Activated CD8-positive, alpha-beta memory T cell treated with anti-CD3 and anti-CD28 coated beads, Interleukin-2, amount 10 ng/mL, durations not matched to agents 7 days and 5 days (primary cell): ENCODE data around the gene ITGA4. TPM values are rescaled to one million over a fixed set of nuclear protein-coding genes. Genes with fewer than 3 reads are reported as not detected.

ENCODE experiments used
- ATAC-seq: fragments of 150-1000 bp; cut with Tn5 transposase; one replicate; pipeline ENCODE4 v1.10.0; 2021; ENCODE audit warnings: moderate library complexity
- CTCF ChIA-PET: fragments of 350-600 bp; sonication (Branson Sonifier 250); formaldehyde crosslinking; loops from one replicate; lab custom pipeline; 2021; ENCODE audit warnings: antibody characterized with exemption; lab: Charles Lee
- DNase-seq: peaks from one replicate; pipeline ENCODE4 v3.0.0-alpha.2; 2020
- H3K27ac Mint-ChIP-seq: one replicate; pipeline ENCODE4 v1.8.0; 2021; ENCODE audit warnings: mild to moderate bottlenecking, mixed read lengths
- H3K27me3 Mint-ChIP-seq: one replicate; pipeline ENCODE4 v1.8.0; 2021; ENCODE audit warnings: mixed read lengths
- H3K36me3 Mint-ChIP-seq: one replicate; pipeline ENCODE4 v1.8.0; 2021; ENCODE audit warnings: mild to moderate bottlenecking, mixed read lengths
- H3K4me1 Mint-ChIP-seq: one replicate; pipeline ENCODE4 v1.8.0; 2021; ENCODE audit warnings: mixed read lengths
- H3K4me3 Mint-ChIP-seq: one replicate; pipeline ENCODE4 v1.8.0; 2021; ENCODE audit warnings: mild to moderate bottlenecking, moderate library complexity, mixed read lengths
- H3K9me3 Mint-ChIP-seq: one replicate; pipeline ENCODE4 v1.8.0; 2022; ENCODE audit warnings: low read depth, mixed read lengths
- total RNA-seq, 2 experiments: library from RNA; stranded (reverse); gene quantifications; one replicate each; pipeline ENCODE4 v1.2.3, GENCODE V29; 2021

Gene ITGA4
- total RNA-seq, 2 experiments from 2014 or later = 301 to 344 TPM

- DNase-seq (no peak), ATAC-seq (no peak)
- Mint-ChIP-seq H3K27me3 (peaks cover 17% of the 10 kb centered on the region), H3K4me1 (peaks cover 1% of the 10 kb centered on the region), H3K36me3 (no peaks in the 10 kb centered on the region), H3K27ac (no peak overlapping the region), H3K4me3 (no peak overlapping the region), H3K9me3 (no peaks in the 10 kb centered on the region)
- CTCF ChIA-PET = interaction anchor here (0.9 kb wide), 2 partner anchors 14 to 140 kb away, joined by 3 read pairs; no protein-coding TSS in a partner anchor
Measured at GRCh38 chr2:181575024-181575649, 118.0 kb downstream of the ITGA4 start.

GRCh38 chr2:181575650-181576025 lies 118.5 kb downstream of the ITGA4 start:
- no peak overlapping the region for H3K27ac Mint-ChIP-seq
- H3K4me1 Mint-ChIP-seq = peaks cover 1% of the 10 kb centered on the region
- no peaks in the 10 kb centered on the region for H3K36me3 Mint-ChIP-seq
- no peaks in the 10 kb centered on the region for H3K9me3 Mint-ChIP-seq
- H3K27me3 Mint-ChIP-seq = peaks cover 17% of the 10 kb centered on the region
- no peak for DNase-seq
- CTCF ChIA-PET = interaction anchor here (0.9 kb wide), 2 partner anchors 14 to 140 kb away, joined by 3 read pairs; no protein-coding TSS in a partner anchor
- no peak for ATAC-seq
- H3K4me3 Mint-ChIP-seq = no peak overlapping the region

GRCh38 chr2:181576431-181576830 lies 119.2 kb downstream of the ITGA4 start:
- Mint-ChIP-seq H3K4me3 (no peak overlapping the region), H3K36me3 (no peaks in the 10 kb centered on the region), H3K27me3 (peaks cover 17% of the 10 kb centered on the region), H3K9me3 (no peaks in the 10 kb centered on the region), H3K27ac (no peak overlapping the region), H3K4me1 (no peaks in the 10 kb centered on the region)
- no peak for DNase-seq
- CTCF ChIA-PET = no interaction called here
- ATAC-seq = no peak

GRCh38 chr2:181578829-181579228 lies 121.6 kb downstream of the ITGA4 start:
- Mint-ChIP-seq H3K27me3 (peaks cover 13% of the 10 kb centered on the region), H3K9me3 (no peaks in the 10 kb centered on the region), H3K36me3 (no peaks in the 10 kb centered on the region), H3K4me3 (no peak overlapping the region), H3K27ac (no peak overlapping the region), H3K4me1 (no peaks in the 10 kb centered on the region)
- DNase-seq = no peak
- CTCF ChIA-PET = no interaction called here
- ATAC-seq = no peak

GRCh38 chr2:181581534-181581933 lies 124.3 kb downstream of the ITGA4 start:
- ATAC-seq (no peak), DNase-seq (no peak)
- Mint-ChIP-seq H3K4me1 (peaks cover 10% of the 10 kb centered on the region), H3K27me3 (peaks cover 18% of the 10 kb centered on the region), H3K27ac (no peak overlapping the region), H3K9me3 (no peaks in the 10 kb centered on the region), H3K36me3 (peaks cover 2% of the 10 kb centered on the region), H3K4me3 (no peak overlapping the region)
- CTCF ChIA-PET = no interaction called here

GRCh38 chr2:181585732-181586131 lies 128.5 kb downstream of the ITGA4 start:
- Mint-ChIP-seq H3K4me3 (no peak overlapping the region), H3K9me3 (no peaks in the 10 kb centered on the region), H3K4me1 (peaks cover 15% of the 10 kb centered on the region), H3K27me3 (peaks cover 34% of the 10 kb centered on the region), H3K36me3 (peaks cover 2% of the 10 kb centered on the region), H3K27ac (no peak overlapping the region)
- CTCF ChIA-PET = interaction anchor here (1.7 kb wide), 1 partner anchor 129 kb away, joined by 4 read pairs; no protein-coding TSS in a partner anchor
- no peak for ATAC-seq
- no peak for DNase-seq

Other genes with a start within 250 kb of the ITGA4 start
- not detected for gene CERKL, start 199.7 kb downstream of the ITGA4 start, total RNA-seq
- gene NEUROD1, start 223.1 kb downstream of the ITGA4 start, total RNA-seq = not detected